MM.1S (cell line): ENCODE data around the gene SRP14.

ENCODE experiments used
- CTCF ChIP-seq: fragments of 300-600 bp; sonication (generic); IDR thresholded peaks from 2 replicates; pipeline ENCODE4 v1.5.1; 2016; ENCODE audit warnings: antibody characterized with exemption, low read length, mixed read lengths
- EZH2 ChIP-seq: fragments of 300-600 bp; sonication (generic); optimal IDR thresholded peaks from 2 replicates; pipeline ENCODE3; 2017; ENCODE audit warnings: low read depth, mild to moderate bottlenecking, antibody characterized with exemption, low read length, mixed read lengths
- EZH2phosphoT487 ChIP-seq: fragments of 300-600 bp; sonication (generic); IDR thresholded peaks from 2 replicates; pipeline ENCODE4 v1.6.1; 2018; ENCODE audit warnings: antibody characterized with exemption, low read length

GRCh38 chr15:39999538-40000200 lies 39.3 kb downstream of the SRP14 start:
- no peak for TF ChIP-seq CTCF
- no peak for TF ChIP-seq EZH2phosphoT487
- TF ChIP-seq EZH2 = no peak
